ENCODE measurements around the gene MCHR2.

The MCHR2 gene

GRCh38 chr6:99873084-99873483, 120.9 kb downstream of the MCHR2 start:
- TF ChIP-seq CTCF (IDR thresholded peaks at IDR 0.05; ENCODE audit: low read depth, low read length) = no peak

GRCh38 chr6:99871641-99872040, 122.4 kb downstream of the MCHR2 start:
- no peaks in the 10 kb centered on the region for H3K9me3 ChIP-seq
- TF ChIP-seq CTCF (IDR thresholded peaks at IDR 0.05; ENCODE audit: low read depth, low read length) = no peak
- DNase-seq = no peak

More at GRCh38 chr6:99873084-99873483, 120.9 kb downstream of the MCHR2 start:
- Histone ChIP-seq H3K4me3 (ENCODE audit: low read depth, low read length) (no peak overlapping the region), H3K27me3 (peaks cover 4% of the 10 kb centered on the region; the same call in 1 of the 2 replicates), H3K36me3 (no peaks in the 10 kb centered on the region), H3K4me1 (no peaks in the 10 kb centered on the region), H3K9me3 (no peaks in the 10 kb centered on the region)
- no peak for DNase-seq

More at GRCh38 chr6:99871641-99872040, 122.4 kb downstream of the MCHR2 start:
- H3K27me3 ChIP-seq = peaks cover 4% of the 10 kb centered on the region; the same call in 1 of the 2 replicates
- H3K36me3 ChIP-seq = no peaks in the 10 kb centered on the region
- no peak overlapping the region for H3K4me3 ChIP-seq (ENCODE audit: low read depth, low read length)
- H3K4me1 ChIP-seq = no peaks in the 10 kb centered on the region
